NCI-H2196 treated with DMSO at 0.1 percent for 48 hours (cell line): ENCODE data around the gene DYNC1LI1.
"Not testable (repeated sequence)": the region's sequence is repeated elsewhere in the genome, so short reads cannot be mapped to it uniquely, and the experiment has no call there.

Experiments used
- DNase-seq: peaks from one replicate; lab custom pipeline; 2025; ENCODE audit not compliant: unreplicated experiment; lab: John Stamatoyannopoulos, UW

DYNC1LI1 gene

DNA sequence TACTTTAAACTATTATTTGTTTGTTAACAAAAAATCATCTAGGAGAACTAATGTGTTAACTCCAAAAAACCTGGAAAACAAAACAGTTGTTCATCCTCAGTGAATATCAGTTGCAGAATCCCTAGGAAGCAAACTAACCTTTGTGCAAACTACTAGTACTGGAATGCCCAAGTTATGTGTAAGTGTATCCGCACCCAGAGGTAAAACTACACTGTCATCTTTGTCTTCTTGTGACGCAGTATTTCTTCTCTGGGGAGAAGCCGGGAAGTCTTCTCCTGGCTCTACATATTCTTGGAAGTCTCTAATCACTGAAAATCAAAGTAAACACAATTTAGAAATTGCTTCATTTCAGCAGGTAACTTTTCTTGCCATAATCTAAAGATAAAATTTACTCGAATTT, 29.8 kb downstream of the DYNC1LI1 start:
- no peak for DNase-seq

GRCh38 chr3:32532434-32532833, 38.2 kb downstream of the DYNC1LI1 start:
- DNase-seq: no peak

GRCh38 chr3:32531010-32531647, 39.5 kb downstream of the DYNC1LI1 start:
- DNase-seq: no peak

- DNase-seq: no peak
Observed at GRCh38 chr3:32525720-32526119, 44.9 kb downstream of the DYNC1LI1 start.

GRCh38 chr3:32522682-32523081, 48.0 kb downstream of the DYNC1LI1 start:
- DNase-seq: no peak

DNA sequence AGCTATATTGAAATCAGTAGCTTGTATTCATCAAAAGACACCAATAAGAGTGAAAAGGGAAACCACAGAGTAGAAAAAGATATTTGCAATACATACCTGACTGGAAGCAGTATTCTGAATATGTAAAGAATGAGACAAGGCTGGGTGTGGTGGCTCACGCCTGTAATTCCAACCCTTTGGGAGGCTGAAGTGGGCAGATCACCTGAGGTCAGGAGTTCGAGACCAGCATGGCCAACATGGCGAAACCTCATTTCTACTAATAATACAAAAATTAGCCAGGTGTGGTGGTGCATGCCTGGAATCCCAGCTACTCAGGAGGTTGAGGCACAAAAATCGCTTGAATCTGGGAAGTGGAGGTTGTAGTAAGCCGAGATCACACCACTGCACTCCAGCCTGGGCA, 51.7 kb downstream of the DYNC1LI1 start:
- not testable (repeated sequence) for DNase-seq

DNA sequence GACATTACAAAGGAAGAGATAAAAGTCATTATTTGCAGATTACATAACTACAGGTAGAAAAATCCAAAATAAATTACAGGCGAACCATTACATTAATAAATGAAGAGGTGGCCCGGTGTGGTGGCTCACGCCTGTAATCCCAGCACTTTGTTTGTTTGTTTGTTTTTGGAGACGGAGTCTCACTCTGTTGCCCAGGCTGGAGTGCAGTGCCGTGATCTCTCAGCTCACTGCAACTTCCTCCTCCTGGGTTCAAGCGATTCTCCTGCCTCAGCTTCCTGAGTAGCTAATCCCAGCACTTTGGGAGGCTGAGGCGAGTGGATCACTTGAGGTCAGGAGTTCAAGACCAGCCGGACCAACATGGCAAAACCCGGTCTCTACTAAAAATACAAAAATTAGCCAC, 53.9 kb downstream of the DYNC1LI1 start:
- DNase-seq: not testable (repeated sequence)

DNA sequence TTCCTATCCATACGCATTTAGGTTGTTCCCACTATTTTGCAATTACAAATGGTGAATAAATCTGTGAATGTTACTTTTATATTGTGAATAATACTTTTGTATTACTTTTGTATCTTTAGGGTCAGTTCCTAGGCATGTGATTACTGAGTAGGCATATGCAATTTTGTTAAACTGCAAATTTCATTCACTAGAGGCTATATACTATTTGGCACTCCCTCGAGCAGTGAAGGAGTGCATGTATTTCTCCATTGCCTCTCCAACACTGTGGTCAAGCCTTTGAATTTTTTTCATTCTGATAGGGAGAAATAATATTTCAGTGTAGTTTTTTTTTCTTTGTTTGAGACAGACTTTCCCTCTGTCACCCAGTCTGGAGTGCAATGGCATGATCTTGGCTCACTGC, 59.7 kb downstream of the DYNC1LI1 start:
- DNase-seq: no peak

DNA sequence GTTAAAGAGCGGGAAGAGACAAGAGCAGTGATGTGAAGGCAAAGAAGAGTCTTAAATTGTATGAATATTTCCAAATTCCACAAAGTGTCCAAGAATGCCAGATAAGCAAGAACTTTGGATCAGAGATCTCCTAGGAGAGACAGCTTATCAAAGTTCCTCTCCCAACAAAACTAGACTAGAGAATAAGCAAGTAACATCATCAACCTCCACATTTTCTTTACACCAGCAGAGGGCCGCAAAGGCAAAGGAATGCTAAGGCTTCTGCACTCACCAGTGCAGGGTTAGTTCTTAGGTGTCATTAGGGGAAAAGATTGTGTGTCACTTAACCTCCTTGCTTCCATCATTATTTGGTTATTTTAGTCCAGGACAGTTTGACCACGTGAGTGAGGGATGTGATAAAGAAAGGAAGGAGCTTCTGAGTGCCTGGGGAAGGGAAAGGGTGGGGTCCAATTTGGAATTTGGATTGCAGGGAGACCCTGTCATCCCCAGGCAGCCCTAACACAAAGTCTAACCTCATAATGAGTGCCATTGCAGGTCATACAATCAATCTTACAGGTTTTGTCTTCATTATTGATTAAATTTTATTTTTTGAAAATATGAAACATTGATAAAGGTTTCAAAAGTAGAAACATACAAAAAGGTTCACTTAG, 60.5 kb downstream of the DYNC1LI1 start:
- DNase-seq: peak; percentile 16

DNA sequence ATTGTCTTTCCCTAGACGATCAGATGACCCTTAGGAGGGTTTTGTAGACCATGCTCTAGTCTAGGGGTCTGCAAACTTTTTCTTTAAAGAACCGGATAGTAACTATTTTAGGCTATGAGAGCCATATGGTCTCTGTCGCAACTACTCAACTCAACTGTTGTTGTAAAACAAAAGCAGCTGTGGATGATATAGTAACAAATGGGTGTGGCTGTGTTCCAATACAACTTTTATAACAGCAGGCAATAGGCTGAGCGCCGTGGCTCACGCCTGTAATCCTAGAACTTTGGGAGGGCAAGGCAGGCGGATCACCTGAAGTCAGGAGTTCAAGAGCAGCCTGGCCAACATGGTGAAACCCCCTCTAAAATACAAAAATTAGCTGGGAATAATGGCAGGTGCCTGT, 61.9 kb downstream of the DYNC1LI1 start:
- no peak for DNase-seq

- DNase-seq: no peak
Observed at GRCh38 chr3:32506466-32506865, 64.2 kb downstream of the DYNC1LI1 start.

DNA sequence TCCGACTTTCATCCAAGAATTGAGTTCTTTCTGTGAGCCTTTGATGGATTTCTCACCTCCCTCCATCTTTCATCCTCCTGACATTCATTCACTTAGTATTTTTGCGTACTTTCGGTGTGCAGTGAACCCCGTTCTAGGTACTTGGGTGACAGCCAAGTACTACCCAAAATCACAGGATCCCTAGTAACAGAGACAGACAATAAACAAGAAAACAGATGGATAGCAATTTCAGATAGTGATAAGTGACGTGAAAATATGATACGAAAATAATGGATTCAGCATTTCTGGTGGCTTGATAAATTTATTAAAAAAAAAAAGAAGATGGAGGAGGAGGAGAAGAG, 67.7 kb downstream of the DYNC1LI1 start:
- no peak for DNase-seq

DNA sequence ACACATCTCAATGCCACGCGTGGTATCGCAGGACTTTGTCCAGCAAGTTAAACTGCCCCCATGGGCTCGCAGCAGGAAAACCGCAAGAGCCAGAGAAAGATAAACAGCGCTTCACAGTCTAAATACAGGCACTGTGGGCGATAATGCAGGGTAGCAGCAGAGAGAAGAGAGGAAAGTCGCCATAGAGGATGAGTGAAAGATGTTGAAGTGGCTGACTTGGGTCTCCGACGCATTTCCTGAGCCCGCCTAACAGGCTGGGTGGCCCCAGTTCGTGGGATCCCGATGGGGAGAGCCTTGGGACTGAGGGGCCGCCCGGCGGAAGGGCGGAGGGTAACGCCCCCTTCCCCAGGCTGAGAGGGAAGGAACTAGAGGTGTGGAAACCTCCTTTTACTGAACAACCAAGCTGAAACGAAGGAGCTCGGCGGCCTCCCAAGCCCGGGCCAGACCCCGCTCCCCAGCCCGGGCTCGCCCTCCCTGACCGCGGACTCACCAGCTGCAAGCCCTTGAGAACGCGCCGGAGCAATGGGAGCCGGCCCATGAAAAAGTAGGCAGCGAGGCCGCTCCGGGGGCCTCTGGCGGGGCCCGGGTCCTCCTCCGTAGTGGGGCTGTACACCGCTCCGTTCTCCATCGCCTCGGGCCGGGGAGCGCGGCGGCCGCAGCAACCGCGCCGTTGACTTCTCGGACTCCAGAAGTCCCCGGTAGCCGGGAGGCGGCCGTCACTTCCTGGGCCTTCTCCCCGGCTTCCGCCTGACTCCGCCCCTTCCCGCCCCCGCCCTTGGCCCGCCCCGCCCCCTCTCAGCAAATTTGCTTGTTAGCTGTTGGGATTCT, 68.3 kb downstream of the DYNC1LI1 start, which contains the start of gene CMTM6:
TSS of gene CMTM6 (minus strand) at position 735 of the 828 bp plus-strand sequence. CDS start at position 628, 107 bp downstream.
- DNase-seq: peak; percentile 17

- no peak for DNase-seq
Observed at GRCh38 chr3:32501783-32502117, 68.9 kb downstream of the DYNC1LI1 start.

DNA sequence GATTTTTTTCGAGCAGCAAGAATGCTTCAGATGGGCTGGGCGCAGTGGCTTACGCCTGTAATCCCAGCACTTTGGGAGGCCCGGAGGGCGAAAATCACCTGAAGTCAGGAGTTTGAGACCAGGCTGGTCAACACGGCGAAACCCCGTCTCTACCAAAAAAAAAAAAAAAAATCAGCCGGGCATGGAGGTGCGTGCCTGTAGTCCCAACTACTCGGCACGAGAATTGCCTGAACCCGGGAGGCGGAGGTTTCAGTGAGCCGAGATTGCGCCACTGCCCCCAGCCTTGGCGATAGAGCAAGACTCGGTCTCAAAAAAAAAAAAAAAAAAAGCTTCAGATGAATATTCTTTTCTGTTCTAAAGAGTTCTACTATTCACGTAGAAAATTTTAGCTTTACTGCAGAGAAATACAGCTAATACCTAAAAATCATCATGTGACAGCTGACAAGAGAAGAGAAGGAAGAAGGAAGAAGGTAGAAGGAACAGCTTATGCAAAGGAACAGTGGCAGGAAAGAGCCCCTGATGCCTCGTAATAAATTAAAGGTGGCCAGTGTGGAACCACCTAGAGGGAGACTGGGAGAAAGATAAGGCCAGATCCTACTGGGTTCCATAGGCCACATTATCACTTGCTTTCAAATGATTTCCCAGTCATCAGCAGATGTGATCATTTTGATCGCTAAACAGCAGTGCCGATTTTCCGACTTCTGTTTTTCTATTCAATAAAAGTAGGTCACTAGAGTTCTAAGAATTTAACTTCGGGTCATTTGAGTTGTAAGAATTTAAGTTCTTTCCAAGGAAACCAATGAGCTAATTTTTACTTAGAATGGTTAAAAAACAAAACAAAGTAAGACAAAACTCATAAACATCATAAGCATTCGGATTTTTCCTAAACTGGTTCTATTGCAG, 69.5 kb downstream of the DYNC1LI1 start:
- DNase-seq: no peak

- DNase-seq: no peak
Observed at GRCh38 chr3:32500231-32500630, 70.4 kb downstream of the DYNC1LI1 start.

- DNase-seq: no peak
Observed at GRCh38 chr3:32499585-32499984, 71.1 kb downstream of the DYNC1LI1 start.

DNA sequence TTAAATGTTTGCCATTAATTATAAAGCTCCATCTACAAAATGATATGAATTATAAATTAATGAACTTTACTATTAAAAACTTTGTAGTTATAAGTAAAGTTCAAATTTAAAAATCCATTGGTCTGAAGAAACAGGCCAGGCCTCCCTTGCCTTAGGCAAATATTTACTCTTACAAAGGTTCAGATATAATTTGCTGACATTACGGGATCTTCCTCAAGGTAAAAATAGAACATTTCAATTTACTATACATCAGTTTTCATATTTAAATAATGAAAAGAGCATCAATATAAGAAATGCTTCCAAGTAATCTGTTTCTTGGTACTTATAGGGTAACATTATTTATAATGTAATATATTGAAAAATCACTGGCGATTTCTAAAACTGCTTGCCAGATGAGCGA, 71.7 kb downstream of the DYNC1LI1 start:
- DNase-seq: no peak

- no peak for DNase-seq
Observed at GRCh38 chr3:32498252-32498651, 72.4 kb downstream of the DYNC1LI1 start.

- DNase-seq: no peak
Observed at GRCh38 chr3:32495609-32496008, 75.0 kb downstream of the DYNC1LI1 start.

DNA sequence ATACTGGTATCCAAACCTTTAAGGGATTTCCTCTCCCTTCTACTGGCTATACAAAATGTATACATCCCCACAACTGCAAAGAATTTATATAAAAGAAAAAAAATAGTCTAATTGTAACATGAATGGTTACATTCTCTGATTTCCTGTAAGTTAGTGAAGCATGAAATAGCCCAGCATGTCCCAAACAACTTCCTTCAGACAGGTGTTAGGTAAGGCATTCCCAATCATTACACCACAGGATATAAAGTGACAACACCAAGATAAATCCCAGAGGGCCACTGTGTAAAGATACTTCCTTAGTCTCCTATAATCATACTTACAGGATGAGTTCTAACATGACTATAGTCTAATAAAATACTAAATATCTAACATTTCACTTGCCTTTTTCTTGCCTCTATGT, 75.6 kb downstream of the DYNC1LI1 start:
- DNase-seq: no peak
